Esophagus muscularis mucosa (tissue), 4 donors: ENCODE results near the gene ADAT1.

Experiments used
- EP300 ChIP-seq: sonication (generic); formaldehyde crosslinking; IDR thresholded peaks from one replicate; pipeline ENCODE4 v1.6.1; 2017; ENCODE audit warnings: antibody characterized with exemption
- POLR2A ChIP-seq: fragments of 450-650 bp; IDR thresholded peaks from one replicate; pipeline ENCODE4 v1.6.1; 2017; ENCODE audit warnings: antibody characterized with exemption, moderate library complexity, mild to moderate bottlenecking, low read depth
- POLR2AphosphoS5 ChIP-seq, 2 donors: sonication (generic); formaldehyde crosslinking; IDR thresholded peaks; one replicate each; pipeline ENCODE4 v1.6.1; 2017; ENCODE audit warnings: antibody characterized with exemption in 2 of 2
- TF ChIP-seq, protein P1 (sequence below), 3 experiments: fragments of 200-600 bp in 2 of 3; fragments of 450-650 bp in 1 of 3; sonication (generic) in 2 of 3; IDR thresholded peaks; one replicate each; pipeline ENCODE4 v1.5.1; 2017 to 2019; ENCODE audit warnings: antibody characterized with exemption in 3 of 3, mild to moderate bottlenecking in 2 of 3, moderate library complexity in 1 of 3

GRCh38 chr16:75552951-75553350, 70.1 kb downstream of the ADAT1 start:
- TF ChIP-seq, protein P1, sequence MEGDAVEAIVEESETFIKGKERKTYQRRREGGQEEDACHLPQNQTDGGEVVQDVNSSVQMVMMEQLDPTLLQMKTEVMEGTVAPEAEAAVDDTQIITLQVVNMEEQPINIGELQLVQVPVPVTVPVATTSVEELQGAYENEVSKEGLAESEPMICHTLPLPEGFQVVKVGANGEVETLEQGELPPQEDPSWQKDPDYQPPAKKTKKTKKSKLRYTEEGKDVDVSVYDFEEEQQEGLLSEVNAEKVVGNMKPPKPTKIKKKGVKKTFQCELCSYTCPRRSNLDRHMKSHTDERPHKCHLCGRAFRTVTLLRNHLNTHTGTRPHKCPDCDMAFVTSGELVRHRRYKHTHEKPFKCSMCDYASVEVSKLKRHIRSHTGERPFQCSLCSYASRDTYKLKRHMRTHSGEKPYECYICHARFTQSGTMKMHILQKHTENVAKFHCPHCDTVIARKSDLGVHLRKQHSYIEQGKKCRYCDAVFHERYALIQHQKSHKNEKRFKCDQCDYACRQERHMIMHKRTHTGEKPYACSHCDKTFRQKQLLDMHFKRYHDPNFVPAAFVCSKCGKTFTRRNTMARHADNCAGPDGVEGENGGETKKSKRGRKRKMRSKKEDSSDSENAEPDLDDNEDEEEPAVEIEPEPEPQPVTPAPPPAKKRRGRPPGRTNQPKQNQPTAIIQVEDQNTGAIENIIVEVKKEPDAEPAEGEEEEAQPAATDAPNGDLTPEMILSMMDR (IDR thresholded peaks at IDR 0.05) = no peak
- TF ChIP-seq EP300 (no peak), POLR2A (no peak), POLR2AphosphoS5 (IDR thresholded peaks at IDR 0.05) (peak; percentile 43)
